Neural progenitor cell (in vitro differentiated cells): Measurements from ENCODE around the gene GRB2. TPM values are rescaled to one million over a fixed set of nuclear protein-coding genes. Genes with fewer than 3 reads are reported as not detected.

Experiments used
- DNase-seq: peaks from one replicate; pipeline ENCODE4 v3.0.0-alpha.2; 2016; ENCODE audit warnings: low spot score
- H2AFZ ChIP-seq: fragments of 200-600 bp; sonication (generic); replicated peaks from 2 replicates; pipeline ENCODE4 v1.6.1; 2016; ENCODE audit warnings: antibody characterized with exemption
- H3F3A ChIP-seq: fragments of 200-600 bp; sonication (generic); 2 replicates; pipeline ENCODE4 v1.6.1; 2016; ENCODE audit warnings: antibody characterized with exemption, low read depth
- H3K27ac ChIP-seq: fragments of 200-600 bp; sonication (generic); 2 replicates; pipeline ENCODE4 v1.5.1; 2016; ENCODE audit warnings: mild to moderate bottlenecking
- H3K27me3 ChIP-seq: fragments of 200-600 bp; sonication (generic); 2 replicates; pipeline ENCODE4 v1.6.1; 2016; ENCODE audit warnings: mild to moderate bottlenecking, moderate library complexity
- H3K36me3 ChIP-seq: fragments of 200-600 bp; sonication (generic); 2 replicates; pipeline ENCODE4 v1.5.1; 2016
- H3K4me1 ChIP-seq: fragments of 200-600 bp; sonication (generic); 2 replicates; pipeline ENCODE4 v1.6.1; 2016; ENCODE audit warnings: mixed run types
- H3K4me2 ChIP-seq: fragments of 200-600 bp; sonication (generic); 2 replicates; pipeline ENCODE4 v1.6.1; 2016
- H3K4me3 ChIP-seq: fragments of 200-600 bp; sonication (generic); 2 replicates; pipeline ENCODE4 v1.5.1; 2016
- H3K79me2 ChIP-seq: fragments of 200-600 bp; sonication (generic); 2 replicates; pipeline ENCODE4 v1.6.1; 2016; ENCODE audit warnings: low read depth
- H3K9ac ChIP-seq: fragments of 200-600 bp; sonication (generic); 2 replicates; pipeline ENCODE4 v1.6.1; 2016
- H3K9me3 ChIP-seq: fragments of 200-600 bp; sonication (generic); 2 replicates; pipeline ENCODE4 v1.5.1; 2016; ENCODE audit warnings: low read depth
- H4K20me1 ChIP-seq: fragments of 200-600 bp; sonication (generic); 2 replicates; pipeline ENCODE4 v1.6.1; 2016; ENCODE audit warnings: low read depth
- H3K27ac Mint-ChIP-seq: 3 replicates; pipeline ENCODE4 v1.8.0; 2021; ENCODE audit warnings: mixed read lengths
- H3K27me3 Mint-ChIP-seq: 2 replicates; pipeline ENCODE4 v1.8.0; 2022; ENCODE audit warnings: low read depth, mild to moderate bottlenecking, inconsistent platforms, moderate library complexity, mixed read lengths; ENCODE audit not compliant: insufficient read depth
- H3K36me3 Mint-ChIP-seq: 3 replicates; pipeline ENCODE4 v1.8.0; 2021; ENCODE audit warnings: mixed read lengths
- H3K4me1 Mint-ChIP-seq: 3 replicates; pipeline ENCODE4 v1.8.0; 2021; ENCODE audit warnings: mixed read lengths
- H3K4me3 Mint-ChIP-seq: 3 replicates; pipeline ENCODE4 v1.8.0; 2021; ENCODE audit warnings: mild to moderate bottlenecking, moderate library complexity, mixed read lengths
- H3K9me3 Mint-ChIP-seq: 3 replicates; pipeline ENCODE4 v1.8.0; 2020; ENCODE audit warnings: mixed read lengths
- CTCF ChIP-seq: fragments of 200-600 bp; sonication (generic); IDR thresholded peaks from 2 replicates; pipeline ENCODE4 v1.5.1; 2017; ENCODE audit warnings: antibody characterized with exemption, mild to moderate bottlenecking
- EZH2 ChIP-seq: fragments of 200-600 bp; sonication (generic); IDR thresholded peaks from 2 replicates; pipeline ENCODE4 v1.6.1; 2017; ENCODE audit warnings: antibody characterized with exemption, mild to moderate bottlenecking, moderate library complexity
- EZH2phosphoT487 ChIP-seq: fragments of 200-600 bp; sonication (generic); IDR thresholded peaks from 2 replicates; pipeline ENCODE4 v1.6.1; 2017; ENCODE audit warnings: antibody characterized with exemption
- total RNA-seq: library from RNA; depleted of rRNA; stranded (reverse); fragments of >200 nt; gene quantifications from 2 replicates; pipeline ENCODE4 v1.2.3, GENCODE V29; 2015; ENCODE audit warnings: low replicate concordance

Gene GRB2
- total RNA-seq, 1 donor from 2014 or later, result 72.5 TPM

GRCh38 chr17:75388476-75389030, 16.9 kb downstream of the GRB2 start:
- Histone ChIP-seq H3K27ac (no peak overlapping the region), H3K27me3 (no peaks in the 10 kb centered on the region), H3K4me3 (no peak overlapping the region), H3K36me3 (peaks cover 9% of the 10 kb centered on the region), H2AFZ (no peak overlapping the region), H3K9me3 (no peaks in the 10 kb centered on the region), H3K79me2 (peaks cover 100% of the 10 kb centered on the region), H3K4me1 (peaks cover 14% of the 10 kb centered on the region), H3K4me2 (no peak overlapping the region), H3K9ac (no peak overlapping the region), H3F3A (peaks cover 15% of the 10 kb centered on the region), H4K20me1 (peaks cover 26% of the 10 kb centered on the region)
- Mint-ChIP-seq H3K27ac (no peak overlapping the region), H3K27me3 (peaks cover 2% of the 10 kb centered on the region), H3K9me3 (no peaks in the 10 kb centered on the region), H3K4me3 (no peak overlapping the region), H3K36me3 (peaks cover 13% of the 10 kb centered on the region), H3K4me1 (peaks cover 13% of the 10 kb centered on the region)
- DNase-seq, result no peak
- TF ChIP-seq EZH2, result no peak
- no peak for TF ChIP-seq EZH2phosphoT487
- no peak for TF ChIP-seq CTCF

GRCh38 chr17:75387771-75388170, 17.7 kb downstream of the GRB2 start:
- TF ChIP-seq EZH2 (no peak), EZH2phosphoT487 (no peak), CTCF (no peak)
- H3K4me2 ChIP-seq, result no peak overlapping the region
- H3K9me3 ChIP-seq, result no peaks in the 10 kb centered on the region
- H3K27me3 ChIP-seq, result no peaks in the 10 kb centered on the region
- H4K20me1 ChIP-seq, result peaks cover 32% of the 10 kb centered on the region
- H3K4me3 ChIP-seq, result no peak overlapping the region
- Mint-ChIP-seq H3K27ac (no peak overlapping the region), H3K4me3 (no peak overlapping the region), H3K9me3 (no peaks in the 10 kb centered on the region), H3K27me3 (peaks cover 2% of the 10 kb centered on the region), H3K4me1 (peaks cover 8% of the 10 kb centered on the region), H3K36me3 (peaks cover 13% of the 10 kb centered on the region)
- H3K36me3 ChIP-seq, result peaks cover 9% of the 10 kb centered on the region
- DNase-seq, result no peak
- peaks cover 11% of the 10 kb centered on the region for H3K4me1 ChIP-seq
- no peak overlapping the region for H3K9ac ChIP-seq
- H2AFZ ChIP-seq, result no peak overlapping the region
- H3K79me2 ChIP-seq, result peaks cover 100% of the 10 kb centered on the region
- H3K27ac ChIP-seq, result no peak overlapping the region
- peaks cover 8% of the 10 kb centered on the region for H3F3A ChIP-seq

- no peak overlapping the region for H3K4me2 ChIP-seq
- H3K36me3 ChIP-seq, result peaks cover 5% of the 10 kb centered on the region
- H3K4me1 Mint-ChIP-seq, result no peaks in the 10 kb centered on the region
- no peaks in the 10 kb centered on the region for H3K9me3 ChIP-seq
- H3K9ac ChIP-seq, result no peak overlapping the region
- H3F3A ChIP-seq, result peaks cover 8% of the 10 kb centered on the region
- H3K4me3 ChIP-seq, result no peak overlapping the region
- H3K79me2 ChIP-seq, result peaks cover 98% of the 10 kb centered on the region
- no peak for DNase-seq
- H3K36me3 Mint-ChIP-seq, result peaks cover 13% of the 10 kb centered on the region
- H4K20me1 ChIP-seq, result peaks cover 26% of the 10 kb centered on the region
- peaks cover 2% of the 10 kb centered on the region for H3K27me3 Mint-ChIP-seq
- H3K27ac Mint-ChIP-seq, result no peak overlapping the region
- TF ChIP-seq EZH2, result no peak
- no peak for TF ChIP-seq CTCF
- no peak for TF ChIP-seq EZH2phosphoT487
- no peaks in the 10 kb centered on the region for H3K9me3 Mint-ChIP-seq
- H2AFZ ChIP-seq, result no peak overlapping the region
- no peaks in the 10 kb centered on the region for H3K27me3 ChIP-seq
- H3K27ac ChIP-seq, result no peak overlapping the region
- H3K4me1 ChIP-seq, result no peaks in the 10 kb centered on the region
- H3K4me3 Mint-ChIP-seq, result no peak overlapping the region
These were observed 19.0 kb downstream of the GRB2 start for GRCh38 chr17:75386430-75386829.
